OCI-LY1 (cell line): ENCODE data around the gene NKAIN2.

Experiments used
- H2AFZ ChIP-seq: fragments of 200-600 bp; sonication (generic), shearing (Covaris generic); 2 replicates; pipeline ENCODE4 v1.6.0; 2014; ENCODE audit warnings: antibody characterized with exemption, mild to moderate bottlenecking, low read length
- H3F3A ChIP-seq: fragments of 200-600 bp; sonication (generic), shearing (Covaris generic); 2 replicates; pipeline ENCODE4 v1.6.0; 2014; ENCODE audit warnings: mild to moderate bottlenecking, antibody characterized with exemption, low read length, moderate library complexity; ENCODE audit not compliant: insufficient read depth
- H3K27ac ChIP-seq: fragments of 200-600 bp; sonication (generic); 2 replicates; pipeline ENCODE4 v1.5.1; 2014; ENCODE audit warnings: low read length, mixed run types, mild to moderate bottlenecking, low read depth; ENCODE audit not compliant: poor library complexity, severe bottlenecking
- H3K27me3 ChIP-seq: fragments of 200-600 bp; sonication (generic); 2 replicates; pipeline ENCODE4 v1.6.0; 2014; ENCODE audit warnings: antibody characterized with exemption, mild to moderate bottlenecking, low read length, moderate library complexity; ENCODE audit not compliant: insufficient read depth
- H3K36me3 ChIP-seq: fragments of 200-600 bp; sonication (generic); 2 replicates; pipeline ENCODE4 v1.6.1; 2014; ENCODE audit warnings: mild to moderate bottlenecking, antibody characterized with exemption, low read length, moderate library complexity, mixed read lengths; ENCODE audit not compliant: insufficient read depth
- H3K4me1 ChIP-seq: fragments of 200-600 bp; sonication (generic); 2 replicates; pipeline ENCODE4 v1.5.1; 2014; ENCODE audit warnings: mild to moderate bottlenecking, low read length, moderate library complexity; ENCODE audit not compliant: insufficient read depth, severe bottlenecking
- H3K4me2 ChIP-seq: fragments of 200-600 bp; sonication (generic), shearing (Covaris generic); 2 replicates; pipeline ENCODE4 v1.6.1; 2014; ENCODE audit warnings: low read length
- H3K4me3 ChIP-seq: fragments of 200-600 bp; sonication (generic); 2 replicates; pipeline ENCODE4 v1.5.1; 2014; ENCODE audit warnings: low read length, low read depth, mild to moderate bottlenecking, mixed read lengths; ENCODE audit not compliant: poor library complexity, severe bottlenecking
- H3K79me2 ChIP-seq: fragments of 200-600 bp; shearing (Covaris generic); 2 replicates; pipeline ENCODE4 v1.6.1; 2016; ENCODE audit warnings: mixed run types, low read length, mixed read lengths; ENCODE audit not compliant: insufficient read depth
- H3K9ac ChIP-seq: fragments of 200-600 bp; sonication (generic), shearing (Covaris generic); 2 replicates; pipeline ENCODE4 v1.6.1; 2014; ENCODE audit warnings: mild to moderate bottlenecking, low read length, mixed read lengths
- H3K9me2 ChIP-seq: fragments of 200-600 bp; sonication (generic), shearing (Covaris generic); 2 replicates; pipeline ENCODE4 v1.6.1; 2014; ENCODE audit warnings: low read depth, mild to moderate bottlenecking, low read length, mixed read lengths
- H3K9me3 ChIP-seq: fragments of 200-600 bp; shearing (Covaris generic); 2 replicates; pipeline ENCODE4 v1.6.1; 2014; ENCODE audit warnings: low read length, mixed read lengths
- H4K20me1 ChIP-seq: fragments of 200-600 bp; sonication (generic), shearing (Covaris generic); 2 replicates; pipeline ENCODE4 v1.6.0; 2016; ENCODE audit warnings: mild to moderate bottlenecking, low read length; ENCODE audit not compliant: insufficient read depth
- CTCF ChIP-seq: fragments of 200-600 bp; sonication (generic), shearing (Covaris generic); IDR thresholded peaks from 2 replicates; pipeline ENCODE4 v1.5.1; 2017; ENCODE audit warnings: mild to moderate bottlenecking, antibody characterized with exemption, low read length, moderate library complexity, mixed read lengths
- EZH2 ChIP-seq: fragments of 200-600 bp; sonication (generic), shearing (Covaris generic); IDR thresholded peaks from 2 replicates; pipeline ENCODE4 v1.8.0; 2017; ENCODE audit warnings: borderline replicate concordance, mixed run types, mild to moderate bottlenecking, antibody characterized with exemption, low read length, moderate library complexity, mixed read lengths

The NKAIN2 gene

DNA sequence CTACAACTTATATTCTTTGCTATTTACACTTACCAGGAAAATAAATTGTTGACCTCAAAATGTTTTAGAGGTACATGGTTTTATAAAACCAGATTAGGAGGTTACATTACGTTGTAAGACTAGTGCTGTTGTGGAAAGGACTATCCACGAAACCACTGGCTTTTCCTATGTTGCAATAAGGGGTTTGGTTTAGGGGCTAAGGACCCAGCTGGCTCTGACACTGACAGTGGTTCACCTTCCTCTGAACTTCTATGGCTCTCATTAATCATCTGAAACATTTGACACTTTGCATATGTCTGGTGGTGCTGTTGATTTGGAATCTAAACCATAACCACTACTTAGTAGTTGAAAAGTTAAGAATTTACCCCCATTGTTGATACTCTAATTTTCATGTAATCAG lies 186.7 kb downstream of the NKAIN2 start:
- Histone ChIP-seq H3K27me3 (no peaks in the 10 kb centered on the region), H3K4me1 (no peaks in the 10 kb centered on the region), H3K27ac (no peak overlapping the region), H3K79me2 (no peaks in the 10 kb centered on the region), H3F3A (no peaks in the 10 kb centered on the region), H3K9me3 (no peaks in the 10 kb centered on the region), H4K20me1 (no peaks in the 10 kb centered on the region), H3K9me2 (no peaks in the 10 kb centered on the region), H3K4me3 (no peak overlapping the region), H2AFZ (no peak overlapping the region), H3K9ac (no peak overlapping the region), H3K36me3 (no peaks in the 10 kb centered on the region), H3K4me2 (no peak overlapping the region)
- TF ChIP-seq EZH2 (no peak), CTCF (no peak)

DNA sequence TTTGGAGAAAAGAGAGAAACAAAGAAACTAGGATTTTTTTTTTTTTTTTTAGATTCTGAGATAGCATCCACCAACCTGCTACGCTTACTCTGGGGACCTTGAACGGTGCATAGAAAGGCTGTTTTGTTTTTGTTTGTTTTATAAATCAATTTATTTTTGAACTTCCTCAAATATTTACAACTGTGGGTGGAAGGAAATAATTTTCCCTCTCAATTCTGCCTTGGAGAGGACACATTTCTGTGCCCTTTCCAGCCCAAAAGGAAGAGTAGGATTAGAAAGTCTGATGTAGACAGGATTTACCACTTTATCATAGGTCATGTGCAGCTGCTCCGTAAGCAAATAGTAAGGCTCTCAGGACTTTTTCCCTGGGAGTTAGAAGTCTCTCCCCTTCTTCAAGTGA lies 190.5 kb downstream of the NKAIN2 start:
- Histone ChIP-seq H3K9me2 (no peaks in the 10 kb centered on the region), H3K9ac (no peak overlapping the region), H4K20me1 (no peaks in the 10 kb centered on the region), H3K27me3 (no peaks in the 10 kb centered on the region), H3K4me2 (no peak overlapping the region), H2AFZ (no peak overlapping the region), H3K27ac (no peak overlapping the region), H3K79me2 (no peaks in the 10 kb centered on the region), H3K4me1 (no peaks in the 10 kb centered on the region), H3K36me3 (no peaks in the 10 kb centered on the region), H3K9me3 (no peaks in the 10 kb centered on the region), H3F3A (no peaks in the 10 kb centered on the region), H3K4me3 (no peak overlapping the region)
- TF ChIP-seq EZH2, result no peak
- TF ChIP-seq CTCF, result no peak

DNA sequence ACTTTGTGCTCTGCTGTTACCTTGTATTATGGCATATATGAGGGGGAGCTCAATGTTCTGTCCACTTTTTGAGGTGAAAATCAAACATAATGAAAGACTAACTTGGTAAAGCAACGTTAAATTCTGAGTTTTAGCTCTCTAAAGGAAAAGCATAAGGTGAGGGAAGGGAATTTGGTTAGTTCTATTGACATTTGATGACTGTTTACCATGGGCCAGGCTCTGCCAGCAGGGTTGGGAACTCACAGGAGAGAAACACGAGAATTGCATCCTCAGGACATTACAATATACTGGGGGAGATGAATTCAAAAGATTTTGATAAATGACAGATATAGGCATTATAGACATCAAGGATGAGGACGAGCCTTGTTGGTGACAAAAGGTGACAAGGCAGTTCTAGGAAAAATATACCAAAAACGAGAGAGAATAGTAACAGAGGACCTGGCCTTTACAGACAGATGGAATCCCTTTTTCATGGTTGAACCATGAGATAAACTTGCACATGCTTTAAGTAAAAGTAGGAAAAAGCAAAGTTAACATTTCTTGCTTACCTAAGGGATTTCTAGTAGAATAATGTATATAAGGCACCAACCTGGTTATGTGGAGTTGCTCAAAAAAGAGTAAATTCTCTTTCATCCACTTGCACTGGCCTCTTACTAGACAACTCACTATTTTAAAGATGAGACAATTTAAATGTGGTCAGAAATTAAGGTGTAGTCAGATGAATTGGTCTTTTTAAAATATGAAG lies 191.4 kb downstream of the NKAIN2 start:
- Histone ChIP-seq H3K9ac (no peak overlapping the region), H3K4me3 (no peak overlapping the region)
- TF ChIP-seq EZH2 (no peak), CTCF (no peak)

More for the DNA sequence above, 191.4 kb downstream of the NKAIN2 start:
- H3F3A ChIP-seq, result no peaks in the 10 kb centered on the region
- no peaks in the 10 kb centered on the region for H4K20me1 ChIP-seq
- no peaks in the 10 kb centered on the region for H3K27me3 ChIP-seq
- H3K27ac ChIP-seq, result no peak overlapping the region
- H3K36me3 ChIP-seq, result no peaks in the 10 kb centered on the region
- no peaks in the 10 kb centered on the region for H3K9me3 ChIP-seq
- H3K9me2 ChIP-seq, result no peaks in the 10 kb centered on the region
- no peak overlapping the region for H2AFZ ChIP-seq
- no peaks in the 10 kb centered on the region for H3K79me2 ChIP-seq
- H3K4me2 ChIP-seq, result no peak overlapping the region
- no peaks in the 10 kb centered on the region for H3K4me1 ChIP-seq
